GM12864 (cell line): ENCODE data around the gene FBXO17.

Source experiments
- DNase-seq: peaks from one replicate; pipeline ENCODE4 v3.0.0-alpha.2; 2011; ENCODE audit warnings: low read depth
- H3K4me3 ChIP-seq: 2 replicates; pipeline ENCODE4 v1.5.1; 2011; ENCODE audit warnings: mild to moderate bottlenecking, low read depth, low read length, control low read depth
- CTCF ChIP-seq: IDR thresholded peaks from 2 replicates; pipeline ENCODE4 v1.5.1; 2011; ENCODE audit warnings: low read depth, mild to moderate bottlenecking, moderate library complexity, low read length, control low read depth, inconsistent platforms; ENCODE audit errors: missing control alignments

FBXO17 gene

GRCh38 chr19:38898788-38899446, 76.6 kb downstream of the FBXO17 start:
- H3K4me3 ChIP-seq, result peak overlapping the region; percentile 62
- no peak for TF ChIP-seq CTCF
- DNase-seq, result no peak

GRCh38 chr19:38894968-38895367, 80.6 kb downstream of the FBXO17 start:
- no peak for TF ChIP-seq CTCF
- H3K4me3 ChIP-seq, result no peak overlapping the region
- DNase-seq, result no peak

GRCh38 chr19:38893341-38893771, 82.2 kb downstream of the FBXO17 start:
- no peak overlapping the region for H3K4me3 ChIP-seq
- TF ChIP-seq CTCF, result no peak
- no peak for DNase-seq

GRCh38 chr19:38892841-38893240, 82.7 kb downstream of the FBXO17 start:
- H3K4me3 ChIP-seq, result no peak overlapping the region
- TF ChIP-seq CTCF, result no peak
- no peak for DNase-seq

- no peak for DNase-seq
- no peak overlapping the region for H3K4me3 ChIP-seq
- no peak for TF ChIP-seq CTCF
Observed at GRCh38 chr19:38891771-38892170, 83.8 kb downstream of the FBXO17 start.
